HG03565 (cell line): ENCODE measurements around the gene TMEM252.
A peak's percentile ranks its signal among the peaks of the same experiment; 100 is the strongest.

Experiments
- ATAC-seq: cut with Tn5 transposase; IDR thresholded peaks from one replicate; pipeline ENCODE4 v1.9.1; 2021; ENCODE audit warnings: mild to moderate bottlenecking, moderate library complexity; ENCODE audit not compliant: unreplicated experiment

Gene TMEM252, protein sequence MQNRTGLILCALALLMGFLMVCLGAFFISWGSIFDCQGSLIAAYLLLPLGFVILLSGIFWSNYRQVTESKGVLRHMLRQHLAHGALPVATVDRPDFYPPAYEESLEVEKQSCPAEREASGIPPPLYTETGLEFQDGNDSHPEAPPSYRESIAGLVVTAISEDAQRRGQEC

GRCh38 chr9:68540712-68541535 is at the start of gene TMEM252:
Gene TMEM252, minus strand, starts transcription at chr9:68540883. Its CDS starts 69 bp downstream, at chr9:68540814.
- ATAC-seq = no peak

DNA sequence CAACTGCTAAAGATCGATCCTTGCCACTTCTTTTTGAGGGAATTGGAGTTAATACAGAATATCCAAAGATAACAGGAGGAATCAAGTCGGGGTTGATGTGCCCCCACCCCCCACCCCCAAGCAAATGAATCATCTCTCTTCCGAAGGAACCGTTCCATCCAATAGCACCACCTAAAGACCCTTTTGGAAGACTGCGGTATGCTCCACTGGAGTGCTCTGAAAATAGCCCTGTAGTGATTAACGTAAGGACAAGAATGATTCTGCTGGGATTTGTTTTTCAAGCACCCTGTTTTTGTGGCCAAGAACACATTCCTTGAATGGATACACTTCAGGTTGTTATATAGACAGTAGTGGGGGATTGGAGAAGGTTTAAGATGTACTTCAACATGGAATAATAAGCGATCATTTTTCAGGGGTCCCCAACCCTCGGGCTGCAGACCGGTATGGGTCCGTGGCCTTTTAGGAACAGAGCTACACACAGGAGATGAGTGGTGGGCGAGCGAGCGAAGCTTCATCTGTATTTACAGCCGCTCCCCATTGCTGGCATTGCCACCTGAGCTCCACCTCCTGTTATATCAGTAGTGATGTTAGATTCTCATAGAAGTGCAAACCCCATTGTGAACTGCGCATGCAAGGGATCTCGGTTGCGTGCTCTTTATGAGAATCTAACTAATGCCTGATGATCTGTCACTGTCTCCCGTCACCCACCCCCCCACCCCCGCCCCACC is 44.5 kb upstream of the TMEM252 start:
- ATAC-seq = no peak

GRCh38 chr9:68584189-68585033 is 43.7 kb upstream of the TMEM252 start:
- peak; percentile 91 for ATAC-seq

DNA sequence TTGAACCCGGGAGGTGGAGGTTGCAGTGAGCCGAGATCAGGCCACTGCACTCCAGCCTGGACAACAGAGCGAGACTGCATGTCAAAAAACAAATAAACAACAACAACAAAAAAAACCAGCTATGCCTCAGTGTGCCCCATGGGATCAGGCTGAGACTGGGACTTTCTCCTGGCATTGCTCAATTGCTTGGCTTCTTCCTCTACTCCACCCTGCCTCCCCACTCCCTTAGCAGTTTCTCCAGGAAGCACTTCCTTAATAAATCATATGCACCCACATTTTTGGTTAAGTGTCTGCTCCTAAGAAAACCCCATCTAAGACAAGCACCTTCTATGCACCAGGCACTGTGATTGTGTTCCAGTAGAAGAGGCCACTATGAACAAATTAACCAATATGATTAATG is 41.0 kb upstream of the TMEM252 start:
- no peak for ATAC-seq

GRCh38 chr9:68577774-68578591 is 37.3 kb upstream of the TMEM252 start:
- ATAC-seq = peak; percentile 87

- no peak for ATAC-seq
Measured at GRCh38 chr9:68575817-68576216, 35.1 kb upstream of the TMEM252 start.

DNA sequence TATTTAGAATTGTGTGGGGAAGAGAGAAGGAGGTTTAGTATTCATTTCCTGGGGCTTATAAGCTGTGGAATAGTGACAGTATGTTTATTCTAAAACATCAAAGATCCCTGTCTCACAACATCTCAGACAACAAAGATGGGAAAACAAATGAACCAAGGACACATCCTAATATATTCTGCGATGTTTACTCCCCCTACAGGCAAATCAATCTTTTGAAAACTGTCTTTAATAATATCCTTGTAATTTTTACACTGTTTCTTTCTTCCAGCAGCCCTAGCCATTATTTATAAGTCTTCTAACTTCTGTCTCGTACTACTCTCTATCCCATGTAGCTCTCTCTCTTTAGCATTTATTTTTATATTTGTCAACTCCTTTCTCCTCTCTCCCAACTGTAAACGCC is 33.5 kb upstream of the TMEM252 start:
- ATAC-seq = no peak

- no peak for ATAC-seq
Measured at GRCh38 chr9:68567565-68567964, 26.9 kb upstream of the TMEM252 start.

GRCh38 chr9:68562461-68562860 is 21.8 kb upstream of the TMEM252 start:
- ATAC-seq = no peak

- ATAC-seq = no peak
Measured at GRCh38 chr9:68560071-68560844, 19.6 kb upstream of the TMEM252 start.

GRCh38 chr9:68558545-68558944 is 17.9 kb upstream of the TMEM252 start:
- no peak for ATAC-seq

DNA sequence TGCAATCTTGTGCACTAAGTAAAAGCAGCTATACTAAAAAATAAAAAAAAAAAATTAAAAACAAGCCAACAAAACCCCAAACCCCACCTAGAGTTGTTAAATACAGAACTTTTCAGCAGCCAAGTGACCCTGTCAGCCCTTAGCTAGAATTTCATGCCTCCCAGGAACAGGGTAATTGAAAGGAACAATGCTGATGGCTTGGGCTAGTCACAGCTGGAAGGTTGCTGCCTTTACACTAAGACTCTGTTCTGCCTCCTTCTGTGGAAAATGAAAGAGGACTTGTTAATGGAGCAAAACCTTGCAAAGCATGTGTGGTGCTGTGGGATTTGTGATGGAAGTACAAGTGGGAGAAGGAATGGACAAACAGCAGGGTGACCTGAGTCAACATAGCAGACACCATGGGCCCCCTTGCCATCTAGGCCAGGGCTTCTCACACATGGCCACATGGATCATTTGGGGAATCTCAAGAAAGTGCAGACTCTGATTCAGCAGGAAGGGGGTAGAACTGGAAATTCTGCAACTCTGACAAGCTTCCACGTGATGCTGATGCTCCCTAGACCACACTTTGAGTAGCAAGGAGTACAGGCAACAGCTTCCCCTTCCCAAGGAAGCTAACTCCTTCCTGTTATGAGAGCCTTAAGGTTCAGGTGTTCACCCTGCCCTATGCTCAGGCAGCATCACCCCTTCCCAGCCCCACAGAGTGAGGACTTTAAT is 14.9 kb upstream of the TMEM252 start:
- no peak for ATAC-seq

DNA sequence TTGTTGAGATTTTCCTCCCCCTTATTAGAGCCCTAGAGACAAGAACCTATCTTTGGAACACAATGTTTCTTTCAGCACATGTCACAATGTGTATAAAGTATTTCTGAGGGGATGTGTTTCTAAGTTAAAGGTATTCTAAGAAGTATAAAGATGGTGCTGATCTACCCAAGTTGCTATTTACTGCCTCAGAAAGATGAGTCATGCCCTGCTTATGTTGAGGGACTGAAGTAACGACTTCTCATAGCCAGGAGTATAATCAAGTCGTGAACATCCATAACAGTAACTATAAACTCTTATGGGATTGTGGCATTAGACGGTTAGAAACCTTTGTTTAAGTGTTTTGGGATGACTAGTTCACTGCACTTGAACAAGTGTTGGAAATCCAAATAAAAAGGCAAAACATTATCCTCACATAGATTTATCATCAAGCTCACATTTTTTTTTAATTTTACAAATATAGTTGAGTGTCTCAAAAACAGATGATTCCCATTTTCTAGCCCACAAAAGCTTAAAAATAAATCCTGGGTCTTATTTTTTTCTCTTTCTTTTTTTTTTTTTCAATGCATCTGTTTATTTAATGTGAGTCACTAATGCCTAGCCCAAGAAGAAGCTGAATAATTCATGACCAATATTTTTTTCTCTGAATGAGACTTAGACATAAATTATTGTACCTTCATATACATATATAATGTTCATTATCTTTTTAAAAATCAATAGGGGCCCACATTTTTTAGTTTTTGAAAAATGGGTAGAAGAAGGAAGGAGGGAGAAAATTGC is 12.2 kb upstream of the TMEM252 start:
- ATAC-seq = no peak

DNA sequence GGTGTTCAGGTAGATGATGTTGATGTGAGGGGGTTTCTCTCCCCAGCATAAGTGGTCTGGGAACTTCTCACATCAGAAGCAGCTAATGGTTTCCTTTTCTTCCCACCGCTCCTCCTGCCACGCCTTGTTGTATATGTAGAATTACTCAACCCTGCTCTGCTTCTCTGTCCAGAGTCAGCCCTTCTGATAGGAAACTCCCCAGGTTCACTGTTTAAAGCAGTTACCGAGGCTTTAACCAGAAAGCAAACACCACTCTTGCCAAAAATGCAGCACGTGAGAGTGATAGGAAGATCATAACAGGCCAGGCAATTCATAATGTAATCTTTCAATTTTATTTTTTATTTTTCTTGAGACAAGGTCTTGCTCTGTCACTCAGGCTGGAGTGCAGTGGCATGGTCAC is 10.5 kb upstream of the TMEM252 start:
- no peak for ATAC-seq

GRCh38 chr9:68548241-68548640 is 7.6 kb upstream of the TMEM252 start:
- no peak for ATAC-seq

GRCh38 chr9:68547417-68547816 is 6.7 kb upstream of the TMEM252 start:
- no peak for ATAC-seq

DNA sequence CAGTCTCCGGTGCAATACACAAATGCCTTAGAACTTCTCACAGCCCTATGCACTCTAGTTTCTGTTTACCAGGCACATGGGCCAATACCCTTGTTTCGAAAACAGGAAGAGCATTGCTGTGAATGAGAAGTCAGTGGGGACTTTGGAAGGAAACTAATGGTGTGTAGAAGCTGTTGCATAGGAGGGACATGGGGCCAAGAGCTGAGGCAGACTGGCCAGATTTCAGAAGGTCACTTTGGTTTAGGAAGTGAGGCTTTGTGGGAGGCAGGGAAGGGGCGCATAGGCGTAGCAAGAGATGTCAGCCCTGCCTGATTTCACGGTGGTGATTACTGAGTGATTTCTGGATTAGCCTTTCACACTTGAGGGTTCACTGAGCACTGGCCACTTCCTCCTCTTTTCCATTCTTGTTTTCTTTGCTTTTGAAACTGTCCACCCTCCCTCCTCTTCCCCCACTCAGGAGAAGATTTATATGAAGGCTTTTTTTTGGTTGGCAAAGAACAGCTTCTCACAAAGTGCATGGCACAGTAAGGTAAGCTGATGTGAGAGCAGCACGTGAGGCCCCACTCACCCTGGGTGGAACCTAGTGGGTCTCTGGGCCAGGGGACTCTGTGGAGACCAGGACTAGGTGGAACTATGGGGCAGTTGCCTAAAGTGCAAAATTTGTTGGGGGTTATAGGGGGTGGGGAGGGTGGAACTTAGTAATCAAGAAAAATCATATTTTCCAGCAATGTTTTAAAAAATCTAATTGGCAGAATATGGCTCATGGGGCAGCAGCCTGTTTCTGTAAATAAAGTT is 6.1 kb upstream of the TMEM252 start:
- ATAC-seq = peak; percentile 75
